T follicular helper cell (primary cell): ENCODE measurements around the gene CA5A.

Experiments
- DNase-seq: peaks from one replicate; pipeline ENCODE4 v3.0.0-alpha.2; 2020; ENCODE audit warnings: low read depth

CA5A gene

GRCh38 chr16:87850009-87851006, 86.0 kb downstream of the CA5A start:
- peak; percentile 71 for DNase-seq

DNA sequence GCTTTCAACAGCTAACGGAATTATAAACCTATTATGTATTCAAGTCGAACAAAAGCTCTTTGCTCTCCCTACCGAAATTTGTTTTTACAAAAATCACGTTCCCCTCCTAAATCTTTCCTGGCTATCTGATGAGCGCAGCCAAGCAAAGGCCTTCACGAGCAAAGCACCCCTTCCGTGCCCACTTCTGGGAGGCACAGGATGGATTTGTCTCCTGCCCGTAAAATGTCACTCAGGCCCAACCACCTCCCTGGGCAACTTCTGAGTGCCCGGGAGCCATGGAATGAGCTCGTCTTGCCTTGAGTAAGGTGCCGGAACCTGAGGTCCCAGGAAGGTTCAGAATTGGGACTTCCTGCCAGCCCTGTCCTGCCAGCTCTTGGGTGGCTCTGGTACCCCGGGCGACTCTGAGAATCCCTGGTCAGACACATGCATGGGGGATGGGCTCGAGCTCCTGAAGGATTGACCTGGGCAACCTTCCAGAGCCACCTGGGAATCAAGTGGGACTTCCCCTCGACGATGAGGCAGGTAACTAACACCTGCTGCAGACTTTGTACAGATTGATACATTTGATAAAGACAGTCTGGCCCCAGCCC, 86.8 kb downstream of the CA5A start:
- DNase-seq: no peak

GRCh38 chr16:87848676-87849345, 87.5 kb downstream of the CA5A start:
- DNase-seq: no peak

DNA sequence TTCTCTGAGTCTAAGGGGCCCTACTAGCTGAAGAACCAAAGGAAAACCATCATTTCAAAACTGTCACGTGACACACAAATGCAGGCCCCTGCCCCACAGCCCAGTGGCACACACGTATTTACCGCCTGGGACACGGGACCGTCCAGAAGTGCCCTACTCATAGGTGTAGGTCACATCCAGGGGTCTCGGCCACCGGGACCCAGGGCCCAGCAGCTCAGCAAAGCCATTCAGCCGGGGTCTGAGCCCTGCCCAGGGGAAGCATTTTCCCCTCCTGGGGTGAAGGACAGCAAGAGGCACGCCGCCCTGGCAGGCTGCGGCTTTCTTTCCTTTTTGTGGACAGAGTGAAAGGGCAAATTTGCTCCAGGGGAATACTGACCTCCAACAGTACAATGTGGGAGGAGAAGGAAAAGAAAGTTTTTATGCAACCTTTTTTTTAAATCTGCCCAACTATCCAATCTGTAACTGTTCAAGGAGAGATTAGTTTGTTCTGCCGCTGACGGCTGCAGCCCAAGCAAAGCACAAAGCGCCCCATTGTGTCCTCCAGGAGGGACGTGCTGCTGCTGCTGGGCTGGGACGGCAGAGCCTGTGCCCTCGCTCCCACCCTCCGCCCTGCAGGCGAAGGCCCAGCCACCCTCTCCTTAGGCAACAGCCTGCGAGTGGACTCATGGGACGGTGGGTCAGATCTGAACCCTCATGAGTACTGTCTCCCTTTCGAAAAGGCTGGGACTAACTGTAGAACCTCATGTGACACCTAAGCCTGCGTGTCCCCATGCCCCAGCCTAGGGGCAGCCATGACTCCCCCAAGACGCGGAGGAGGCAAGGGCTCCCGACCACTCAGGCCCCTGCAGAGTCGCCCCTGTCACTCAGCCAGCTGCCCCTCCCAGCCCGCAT, 88.3 kb downstream of the CA5A start:
- no peak for DNase-seq

DNA sequence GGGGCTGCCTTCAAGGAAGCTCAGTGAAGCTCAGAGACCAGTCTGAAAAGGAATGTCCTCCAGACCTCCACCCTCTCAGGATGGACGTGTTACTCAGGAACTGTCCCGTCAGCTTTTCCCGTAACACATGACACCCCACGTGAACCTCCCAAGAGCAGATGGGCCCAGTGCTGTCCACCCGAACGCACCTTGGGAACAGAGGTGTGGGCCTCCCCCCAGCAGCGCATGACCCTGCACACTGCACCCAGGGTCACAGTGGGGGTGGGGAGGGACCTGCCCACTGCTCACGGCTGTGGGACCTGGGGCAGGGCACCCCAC, 88.9 kb downstream of the CA5A start:
- DNase-seq: no peak

- DNase-seq: no peak
Observed at GRCh38 chr16:87846705-87847466, 89.4 kb downstream of the CA5A start.

GRCh38 chr16:87845807-87846619, 90.3 kb downstream of the CA5A start:
- no peak for DNase-seq

DNA sequence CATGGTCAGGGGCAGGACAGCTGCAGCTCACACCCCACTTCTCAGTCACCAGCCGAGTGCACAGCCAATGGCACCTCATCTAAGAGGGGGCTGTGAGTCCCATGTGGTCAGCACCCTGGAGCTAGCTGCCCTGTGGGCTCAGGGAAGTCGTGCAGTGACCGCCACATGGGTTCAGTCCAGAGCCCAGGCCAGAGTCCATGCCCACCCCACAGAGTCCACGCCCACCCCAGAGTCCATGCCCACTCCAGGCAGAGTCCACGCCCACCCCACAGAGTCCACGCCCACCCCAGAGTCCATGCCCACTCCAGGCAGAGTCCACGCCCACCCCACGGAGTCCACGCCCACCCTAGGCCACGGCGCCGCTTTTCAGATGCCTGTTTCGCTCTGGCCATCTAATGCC, 91.1 kb downstream of the CA5A start:
- no peak for DNase-seq

- no peak for DNase-seq
Observed at GRCh38 chr16:87844809-87845208, 91.5 kb downstream of the CA5A start.

DNA sequence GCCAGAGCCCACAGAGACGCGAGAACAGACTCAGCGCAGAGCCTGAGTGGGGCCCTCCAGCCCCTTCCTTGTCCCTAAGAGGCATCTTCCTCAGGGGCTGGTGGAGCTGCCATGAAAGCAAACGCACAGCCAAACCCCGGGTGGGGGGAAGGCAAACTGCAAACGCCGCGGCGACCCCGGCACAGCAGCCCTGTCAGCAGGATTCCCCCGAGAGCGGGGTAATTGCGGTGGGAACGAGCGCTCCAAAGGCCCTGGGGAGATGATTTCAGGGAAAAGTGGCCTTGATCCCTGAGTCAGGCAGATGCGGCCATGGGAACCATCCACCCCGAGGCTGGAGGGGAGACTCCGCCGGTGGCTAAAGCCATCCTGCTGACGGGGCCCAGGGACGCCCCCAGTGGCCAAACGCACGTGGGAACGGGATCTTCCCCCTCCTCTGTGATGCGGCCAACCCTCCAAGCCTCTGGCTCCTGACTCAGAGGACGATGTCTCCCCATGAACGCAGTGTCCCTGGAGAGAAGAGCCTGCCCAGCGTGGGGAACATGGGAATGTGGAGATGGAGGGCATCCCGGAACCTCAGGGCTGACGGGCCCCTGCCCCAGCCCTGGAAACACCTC, 92.1 kb downstream of the CA5A start:
- DNase-seq: no peak

DNA sequence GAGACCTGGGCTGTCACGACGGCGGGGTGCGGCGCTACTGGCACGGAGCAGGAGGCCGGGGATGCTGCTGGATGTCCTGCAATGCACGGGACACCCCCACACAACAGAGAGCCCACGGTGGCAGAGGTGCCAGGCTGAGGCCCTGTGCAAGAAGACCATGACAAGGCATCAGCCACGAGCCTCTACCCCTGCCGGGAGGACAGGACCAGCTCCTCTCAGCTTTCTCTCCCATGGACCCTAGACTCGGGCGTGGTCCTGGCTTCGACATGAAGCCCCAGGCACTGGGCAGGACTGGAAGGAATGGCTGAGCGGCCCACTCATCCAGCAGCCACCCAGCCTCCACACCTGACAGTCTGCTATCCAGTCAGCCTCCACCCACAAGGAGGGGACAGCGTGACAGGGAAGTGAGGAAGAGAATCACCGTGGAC, 92.6 kb downstream of the CA5A start:
- no peak for DNase-seq

GRCh38 chr16:87842209-87842869, 94.0 kb downstream of the CA5A start:
- no peak for DNase-seq

GRCh38 chr16:87841340-87842208, 94.8 kb downstream of the CA5A start:
- no peak for DNase-seq

- DNase-seq: no peak
Observed at GRCh38 chr16:87840271-87840978, 95.9 kb downstream of the CA5A start.

DNA sequence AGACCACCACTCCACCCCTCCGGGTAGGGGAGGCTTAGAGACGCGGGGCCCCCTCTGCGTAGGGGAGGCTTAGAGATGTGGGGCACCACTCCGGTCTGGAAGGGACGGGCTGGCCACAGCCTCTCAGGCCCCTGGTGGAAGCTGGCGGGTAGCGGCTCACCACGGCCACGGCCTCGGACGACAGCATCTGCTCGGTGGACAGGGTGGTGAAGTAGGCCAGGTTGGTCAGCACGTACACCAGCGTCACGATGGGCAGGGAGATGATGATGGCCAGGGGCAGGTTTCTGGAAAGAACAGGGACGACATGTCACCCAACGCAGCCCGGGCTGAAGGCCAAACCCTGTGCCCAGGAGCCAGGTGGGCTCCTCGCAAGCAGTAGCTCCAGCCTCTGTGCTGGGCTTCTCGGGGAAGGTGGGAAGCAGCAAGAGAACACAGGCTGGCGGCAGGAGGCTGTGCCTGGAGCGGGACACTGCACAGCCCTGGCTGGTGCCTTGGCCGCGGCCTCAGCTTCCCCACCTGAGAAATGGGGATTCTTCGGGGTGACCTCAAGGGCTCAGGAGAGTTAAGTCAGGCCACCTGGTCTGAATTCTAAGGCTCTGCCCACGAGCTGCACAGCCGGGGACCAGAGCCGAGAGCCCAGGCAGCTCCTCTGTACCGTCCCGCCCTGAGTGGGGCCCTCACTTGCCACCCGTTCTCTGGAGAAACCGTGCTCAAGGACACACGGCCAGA, 96.6 kb downstream of the CA5A start:
- DNase-seq: no peak

GRCh38 chr16:87838643-87839541, 97.4 kb downstream of the CA5A start:
- no peak for DNase-seq
